GM12878 (cell line): ENCODE measurements around the gene BCL2. TPM values are rescaled to one million over a fixed set of nuclear protein-coding genes. Genes with fewer than 3 reads are reported as not detected.
A peak's percentile ranks its signal among the peaks of the same experiment; 100 is the strongest.

Source experiments
- CREB1 ChIP-seq: IDR thresholded peaks from 2 replicates; pipeline ENCODE4 v1.6.1; 2012; ENCODE audit warnings: low read depth, mild to moderate bottlenecking, inconsistent platforms
- CUX1 ChIP-seq: IDR thresholded peaks from 2 replicates; pipeline ENCODE4 v1.6.1; 2012; ENCODE audit warnings: improper control_type of control experiment, low read depth, low read length; ENCODE audit not compliant: insufficient replicate concordance
- E2F8 ChIP-seq: fragments of 450-650 bp; IDR thresholded peaks from 2 replicates; pipeline ENCODE4 v1.6.1; 2018; ENCODE audit warnings: mild to moderate bottlenecking, low read depth, moderate library complexity; ENCODE audit not compliant: partially characterized antibody
- EP300 ChIP-seq, 2 experiments: fragments of 150-350 bp in 1 of 2; IDR thresholded peaks; 2 replicates each; pipeline ENCODE4 v1.6.1; 2011 to 2012; ENCODE audit warnings: low read depth in 2 of 2, low read length in 2 of 2, borderline replicate concordance in 1 of 2, improper control_type of control experiment in 1 of 2, inconsistent platforms in 1 of 2; ENCODE audit not compliant: control insufficient read depth in 1 of 2
- ESRRA ChIP-seq: IDR thresholded peaks from 2 replicates; pipeline ENCODE4 v1.6.1; 2012; ENCODE audit warnings: mild to moderate bottlenecking, low read length, improper control_type of control experiment
- MEF2A ChIP-seq: IDR thresholded peaks from 2 replicates; pipeline ENCODE4 v1.6.1; 2011; ENCODE audit warnings: low read depth, mild to moderate bottlenecking, low read length, moderate library complexity; ENCODE audit not compliant: insufficient read depth
- NBN ChIP-seq: fragments of 450-650 bp; IDR thresholded peaks from 2 replicates; pipeline ENCODE4 v1.6.1; 2016
- SIX5 ChIP-seq: IDR thresholded peaks from 2 replicates; pipeline ENCODE4 v1.6.1; 2011; ENCODE audit warnings: mild to moderate bottlenecking, low read depth, low read length, moderate library complexity; ENCODE audit not compliant: severe bottlenecking
- SMAD1 ChIP-seq: fragments of 450-650 bp; IDR thresholded peaks from 2 replicates; pipeline ENCODE4 v1.6.1; 2018; ENCODE audit warnings: mild to moderate bottlenecking, low read depth; ENCODE audit not compliant: partially characterized antibody
- SUZ12 ChIP-seq: fragments of 200-600 bp; sonication (generic); IDR thresholded peaks from one replicate; pipeline ENCODE4 v1.6.1; 2018; ENCODE audit warnings: antibody characterized with exemption, mild to moderate bottlenecking; ENCODE audit not compliant: unreplicated experiment
- TAF1 ChIP-seq: IDR thresholded peaks from 2 replicates; pipeline ENCODE4 v1.6.1; 2011; ENCODE audit warnings: mild to moderate bottlenecking, low read depth, low read length, borderline replicate concordance
- TARDBP ChIP-seq: IDR thresholded peaks from 2 replicates; pipeline ENCODE4 v1.6.1; 2016; ENCODE audit warnings: borderline replicate concordance
- TCF12 ChIP-seq: IDR thresholded peaks from 2 replicates; pipeline ENCODE4 v1.6.1; 2011; ENCODE audit warnings: low read depth, mild to moderate bottlenecking, low read length
- ZBTB11 ChIP-seq: fragments of 450-650 bp; formaldehyde crosslinking; IDR thresholded peaks from 2 replicates; pipeline ENCODE4 v1.5.0; 2022; ENCODE audit warnings: mild to moderate bottlenecking, missing genetic modification characterization
- ZNF24 ChIP-seq: fragments of 450-650 bp; IDR thresholded peaks from 2 replicates; pipeline ENCODE4 v1.6.1; 2017; ENCODE audit warnings: antibody characterized with exemption, mild to moderate bottlenecking
- ZZZ3 ChIP-seq: IDR thresholded peaks from 2 replicates; pipeline ENCODE4 v1.6.1; 2011; ENCODE audit warnings: low read depth; ENCODE audit not compliant: control insufficient read depth, insufficient read length
- polyA plus RNA-seq, 11 experiments: library from polyadenylated mRNA; depleted of rRNA in 4 of 11; unstranded in 6 of 11; stranded (reverse) in 5 of 11; fragments of >200 nt; fragmentation: Nextera tagmentation in 4 of 11; fragmentation: Illumina TruSeq in 1 of 11; extraction: Ambion mirVana in 4 of 11; extraction: Trizol in 1 of 11; gene quantifications; 1 replicate in 1 of 11; 2 replicates in 10 of 11; pipeline versions ENCODE4 v1.2.1 to v1.2.3, GENCODE V29; 2011 to 2016; ENCODE audit warnings: inconsistent platforms in 2 of 11, missing spikeins in 2 of 11, low read depth in 1 of 11
- total RNA-seq, 4 experiments: library from RNA; depleted of rRNA in 3 of 4; stranded (reverse); fragments of >200 nt in 3 of 4; fragmentation: Illumina TruSeq in 1 of 4; extraction: Trizol in 1 of 4; gene quantifications; 2 replicates each; pipeline versions ENCODE4 v1.2.1 to v1.2.3, GENCODE V29; 2013 to 2021

Gene BCL2
- total and polyA plus RNA-seq, 10 of the 15 experiments (the other 5 are each of a cell fraction or from before 2014, with no cell fraction given): 4.1 to 47.8 (median 19.3) TPM

GRCh38 chr18:63367053-63367953 lies 47.7 kb upstream of the BCL2 start, which contains the start of gene KDSR (continued):
- TF ChIP-seq CREB1 (0 out of 2 replicates have a peak, but pooled peaks have one; percentile 66), TAF1 (peak; percentile 72), SUZ12 (no peak), SMAD1 (no peak), ZNF24 (no peak), ESRRA (0 out of 2 replicates have a peak, but pooled peaks have one; percentile 8), ZBTB11 (CRISPR knock-in tag) (no peak), TARDBP (no peak), E2F8 (no peak), SIX5 (no peak), ZZZ3 (no peak), NBN (peak; percentile 72), MEF2A (0 out of 2 replicates have a peak, but pooled peaks have one; percentile 14), CUX1 (no peak), TCF12 (no peak; the same call in 1 of the 2 replicates), EP300 (IDR thresholded peaks at IDR 0.05; ENCODE audit: borderline replicate concordance in 1 of 2, control insufficient read depth in 1 of 2, low read depth in 2 of 2, low read length in 2 of 2) (no peak)
